ENCODE measurements around the gene WNT7A.

- TF ChIP-seq, protein P1, sequence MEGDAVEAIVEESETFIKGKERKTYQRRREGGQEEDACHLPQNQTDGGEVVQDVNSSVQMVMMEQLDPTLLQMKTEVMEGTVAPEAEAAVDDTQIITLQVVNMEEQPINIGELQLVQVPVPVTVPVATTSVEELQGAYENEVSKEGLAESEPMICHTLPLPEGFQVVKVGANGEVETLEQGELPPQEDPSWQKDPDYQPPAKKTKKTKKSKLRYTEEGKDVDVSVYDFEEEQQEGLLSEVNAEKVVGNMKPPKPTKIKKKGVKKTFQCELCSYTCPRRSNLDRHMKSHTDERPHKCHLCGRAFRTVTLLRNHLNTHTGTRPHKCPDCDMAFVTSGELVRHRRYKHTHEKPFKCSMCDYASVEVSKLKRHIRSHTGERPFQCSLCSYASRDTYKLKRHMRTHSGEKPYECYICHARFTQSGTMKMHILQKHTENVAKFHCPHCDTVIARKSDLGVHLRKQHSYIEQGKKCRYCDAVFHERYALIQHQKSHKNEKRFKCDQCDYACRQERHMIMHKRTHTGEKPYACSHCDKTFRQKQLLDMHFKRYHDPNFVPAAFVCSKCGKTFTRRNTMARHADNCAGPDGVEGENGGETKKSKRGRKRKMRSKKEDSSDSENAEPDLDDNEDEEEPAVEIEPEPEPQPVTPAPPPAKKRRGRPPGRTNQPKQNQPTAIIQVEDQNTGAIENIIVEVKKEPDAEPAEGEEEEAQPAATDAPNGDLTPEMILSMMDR (conservative IDR thresholded peaks at IDR 0.05; ENCODE audit: low read length), result no peak
- TF ChIP-seq EZH2phosphoT487 (IDR thresholded peaks at IDR 0.05; ENCODE audit: borderline replicate concordance), result no peak
These were observed 22.2 kb upstream of the WNT7A start for GRCh38 chr3:13901935-13902584.
